GM12878 (cell line): ENCODE data around the gene ASB3. TPM values are rescaled to one million over a fixed set of nuclear protein-coding genes. Genes with fewer than 3 reads are reported as not detected.

Experiments used
- ATAC-seq: fragments of 200-7000 bp; cut with Tn5 transposase; 3 replicates; pipeline ENCODE4 v1.9.1; 2020; ENCODE audit warnings: mild to moderate bottlenecking, moderate library complexity
- BruUV-seq: library from RNA; stranded (reverse); fragments of 400-500 nt; replicated peaks from 2 replicates; lab custom pipeline; 2021; lab: Mats Ljungman, UMichigan
- CTCF ChIA-PET: fragments of 300-600 bp; sonication (Branson Sonifier 250); formaldehyde crosslinking; extraction: SDS; loops from one replicate; lab custom pipeline; 2021; ENCODE audit warnings: inconsistent platforms; lab: Yijun Ruan, JAX
- POLR2A ChIA-PET: fragments of 350-600 bp; formaldehyde crosslinking; extraction: SDS; loops from one replicate; lab custom pipeline; 2021; ENCODE audit warnings: inconsistent platforms; lab: Charles Lee
- RAD21 ChIA-PET: fragments of 300-600 bp; sonication (Branson Sonifier 250); formaldehyde crosslinking; loops from one replicate; lab custom pipeline; 2023; ENCODE audit warnings: antibody characterized with exemption; ENCODE audit not compliant: unreplicated experiment; lab: Charles Lee
- SMC1A ChIA-PET: fragments of 300-600 bp; sonication (Branson Sonifier 250); formaldehyde crosslinking; loops from one replicate; lab custom pipeline; 2023; ENCODE audit not compliant: unreplicated experiment, uncharacterized antibody; lab: Charles Lee
- DNase-seq: peaks from one replicate; pipeline ENCODE4 v3.0.0-alpha.2; 2011; ENCODE audit warnings: low read depth, low spot score
- FAIRE-seq: peaks from 3 replicates; lab custom pipeline; 2011; peaks lifted over from hg19 to GRCh38; lab: Jason Lieb, UNC
- H2AFZ ChIP-seq: 2 replicates; pipeline ENCODE4 v1.6.0; 2011; ENCODE audit warnings: low read depth, low read length, control low read depth; ENCODE audit not compliant: control insufficient read depth
- H3K27ac ChIP-seq: 2 replicates; pipeline ENCODE4 v1.5.1; 2011; ENCODE audit warnings: control low read depth; ENCODE audit not compliant: control insufficient read depth, insufficient read depth
- H3K27me3 ChIP-seq, 2 experiments: replicated peaks in 1 of 2; 2 replicates each; pipeline versions ENCODE4 v1.6.0 to v1.6.1; 2011; ENCODE audit warnings: low read length in 1 of 2; ENCODE audit not compliant: control insufficient read depth in 2 of 2, insufficient read depth in 2 of 2
- H3K36me3 ChIP-seq, 2 experiments: 2 replicates each; pipeline ENCODE4 v1.5.1; 2011; ENCODE audit warnings: low read length in 1 of 2; ENCODE audit not compliant: control insufficient read depth in 2 of 2, insufficient read depth in 2 of 2
- H3K4me1 ChIP-seq: 2 replicates; pipeline ENCODE4 v1.6.1; 2011; ENCODE audit warnings: mild to moderate bottlenecking, low read length, moderate library complexity, mixed read lengths; ENCODE audit not compliant: control insufficient read depth, insufficient read depth
- H3K4me2 ChIP-seq: 2 replicates; pipeline ENCODE4 v1.6.0; 2011; ENCODE audit warnings: control low read depth; ENCODE audit not compliant: control insufficient read depth, insufficient read depth
- H3K4me3 ChIP-seq: fragments of 200-600 bp; sonication (generic); 2 replicates; pipeline ENCODE4 v1.5.1; 2016
- H3K79me2 ChIP-seq: 2 replicates; pipeline ENCODE4 v1.6.0; 2011; ENCODE audit warnings: low read length; ENCODE audit not compliant: control insufficient read depth, insufficient read depth
- H3K9ac ChIP-seq: 2 replicates; pipeline ENCODE4 v1.8.0; 2011; ENCODE audit warnings: low read length, control low read depth, mixed read lengths; ENCODE audit not compliant: control insufficient read depth, insufficient read depth
- H3K9me3 ChIP-seq: replicated peaks from 3 replicates; pipeline ENCODE4 v1.5.1; 2011; ENCODE audit warnings: mild to moderate bottlenecking, low read length; ENCODE audit not compliant: control insufficient read depth, insufficient read depth
- H4K20me1 ChIP-seq: 2 replicates; pipeline ENCODE4 v1.6.0; 2011; ENCODE audit not compliant: control insufficient read depth, insufficient read depth
- ATF7 ChIP-seq: fragments of 450-650 bp; IDR thresholded peaks from 2 replicates; pipeline ENCODE4 v1.6.1; 2016; ENCODE audit warnings: low read depth, mild to moderate bottlenecking
- BHLHE40 ChIP-seq, 2 experiments: fragments of 450-650 bp in 1 of 2; IDR thresholded peaks; 2 replicates each; pipeline ENCODE4 v1.6.1; 2011 to 2017; ENCODE audit warnings: low read depth in 2 of 2, borderline replicate concordance in 1 of 2, improper control_type of control experiment in 1 of 2, low read length in 1 of 2, mild to moderate bottlenecking in 1 of 2
- CREM ChIP-seq: IDR thresholded peaks from 2 replicates; pipeline ENCODE4 v1.6.1; 2014; ENCODE audit warnings: antibody characterized with exemption, low read depth
- ESRRA ChIP-seq: IDR thresholded peaks from 2 replicates; pipeline ENCODE4 v1.6.1; 2012; ENCODE audit warnings: mild to moderate bottlenecking, low read length, improper control_type of control experiment
- ETV6 ChIP-seq, 2 experiments: fragments of 450-650 bp in 1 of 2; IDR thresholded peaks in 1 of 2; conservative IDR thresholded peaks in 1 of 2; 2 replicates each; pipeline ENCODE4 v1.6.1; 2014; ENCODE audit warnings: antibody characterized with exemption in 1 of 2, borderline replicate concordance in 1 of 2, low read depth in 1 of 2, mild to moderate bottlenecking in 1 of 2, moderate library complexity in 1 of 2
- FOXM1 ChIP-seq: IDR thresholded peaks from 2 replicates; pipeline ENCODE4 v1.6.1; 2012; ENCODE audit warnings: low read depth, mild to moderate bottlenecking, inconsistent platforms, low read length, moderate library complexity
- IKZF2 ChIP-seq, 2 experiments: fragments of 450-650 bp; IDR thresholded peaks; 2 replicates each; pipeline ENCODE4 v1.6.1; 2017; ENCODE audit warnings: mild to moderate bottlenecking in 2 of 2, moderate library complexity in 2 of 2
- KLF5 ChIP-seq: fragments of 450-650 bp; IDR thresholded peaks from 2 replicates; pipeline ENCODE4 v1.6.1; 2014; ENCODE audit warnings: mild to moderate bottlenecking; ENCODE audit not compliant: partially characterized antibody
- MEF2A ChIP-seq: IDR thresholded peaks from 2 replicates; pipeline ENCODE4 v1.6.1; 2011; ENCODE audit warnings: low read depth, mild to moderate bottlenecking, low read length, moderate library complexity; ENCODE audit not compliant: insufficient read depth
- MTA2 ChIP-seq: fragments of 450-650 bp; IDR thresholded peaks from 2 replicates; pipeline ENCODE4 v1.6.1; 2016; ENCODE audit warnings: low read depth, mild to moderate bottlenecking, moderate library complexity
- NFYB ChIP-seq: IDR thresholded peaks from 2 replicates; pipeline ENCODE4 v1.6.1; 2011; ENCODE audit warnings: low read depth, mild to moderate bottlenecking, low read length, improper control_type of control experiment, moderate library complexity; ENCODE audit not compliant: insufficient read depth
- PAX5 ChIP-seq: IDR thresholded peaks from 2 replicates; pipeline ENCODE4 v1.6.1; 2011; ENCODE audit warnings: low read depth, low read length, borderline replicate concordance
- RUNX3 ChIP-seq: IDR thresholded peaks from 2 replicates; pipeline ENCODE4 v1.6.1; 2012; ENCODE audit warnings: low read length, inconsistent platforms
- SREBF2 ChIP-seq: IDR thresholded peaks from 2 replicates; pipeline ENCODE4 v1.6.1; 2012; ENCODE audit warnings: mild to moderate bottlenecking, low read length
- TCF3 ChIP-seq: IDR thresholded peaks from 2 replicates; pipeline ENCODE4 v1.6.1; 2012; ENCODE audit warnings: low read depth, mild to moderate bottlenecking, low read length, borderline replicate concordance; ENCODE audit not compliant: insufficient read depth
- TCF7 ChIP-seq: IDR thresholded peaks from 2 replicates; pipeline ENCODE4 v1.6.1; 2014; ENCODE audit warnings: antibody characterized with exemption, borderline replicate concordance
- WGBS: methylation state at CpG from one replicate; pipeline ENCODE4 v1.1.6; 2016; ENCODE audit warnings: low lambda C conversion rate; ENCODE audit not compliant: insufficient replicate concordance, insufficient coverage; ENCODE audit errors: missing lambda C conversion rate; 5-methylcytosine and 5-hydroxymethylcytosine counted together
- in situ Hi-C: fragments of 300-500 bp; cut with MboI; formaldehyde crosslinking; loops from 9 replicates; pipeline ENCODE4 v1.14.3; 2018; ENCODE audit warnings: mixed read lengths
- intact Hi-C: fragments of 100-400 bp; cut with micrococcal nuclease; formaldehyde crosslinking; loops from one replicate; pipeline ENCODE4 v1.14.2; 2022; ENCODE audit not compliant: unreplicated experiment
- polyA plus RNA-seq, 11 experiments: library from polyadenylated mRNA; depleted of rRNA in 4 of 11; unstranded in 6 of 11; stranded (reverse) in 5 of 11; fragments of >200 nt; fragmentation: Nextera tagmentation in 4 of 11; fragmentation: Illumina TruSeq in 1 of 11; extraction: Ambion mirVana in 4 of 11; extraction: Trizol in 1 of 11; gene quantifications; 1 replicate in 1 of 11; 2 replicates in 10 of 11; pipeline versions ENCODE4 v1.2.1 to v1.2.3, GENCODE V29; 2011 to 2016; ENCODE audit warnings: inconsistent platforms in 2 of 11, missing spikeins in 2 of 11, low read depth in 1 of 11
- total RNA-seq, 4 experiments: library from RNA; depleted of rRNA in 3 of 4; stranded (reverse); fragments of >200 nt in 3 of 4; fragmentation: Illumina TruSeq in 1 of 4; extraction: Trizol in 1 of 4; gene quantifications; 2 replicates each; pipeline versions ENCODE4 v1.2.1 to v1.2.3, GENCODE V29; 2013 to 2021
- TF ChIP-seq, protein P1 (sequence below): fragments of 150-350 bp; IDR thresholded peaks from 2 replicates; pipeline ENCODE4 v1.6.1; 2016; ENCODE audit warnings: low read depth, low read length
- TF ChIP-seq, protein P2 (sequence below): fragments of 450-650 bp; IDR thresholded peaks from 2 replicates; pipeline ENCODE4 v1.6.1; 2016; ENCODE audit warnings: mild to moderate bottlenecking
- TF ChIP-seq, protein P3 (sequence below): fragments of 450-650 bp; IDR thresholded peaks from 2 replicates; pipeline ENCODE4 v1.6.1; 2016; ENCODE audit warnings: mild to moderate bottlenecking

The ASB3 gene
- total and polyA plus RNA-seq, 10 of the 15 experiments (the other 5 are each of a cell fraction or from before 2014, with no cell fraction given) = 16.4 to 30.9 (median 22.6) TPM

DNA sequence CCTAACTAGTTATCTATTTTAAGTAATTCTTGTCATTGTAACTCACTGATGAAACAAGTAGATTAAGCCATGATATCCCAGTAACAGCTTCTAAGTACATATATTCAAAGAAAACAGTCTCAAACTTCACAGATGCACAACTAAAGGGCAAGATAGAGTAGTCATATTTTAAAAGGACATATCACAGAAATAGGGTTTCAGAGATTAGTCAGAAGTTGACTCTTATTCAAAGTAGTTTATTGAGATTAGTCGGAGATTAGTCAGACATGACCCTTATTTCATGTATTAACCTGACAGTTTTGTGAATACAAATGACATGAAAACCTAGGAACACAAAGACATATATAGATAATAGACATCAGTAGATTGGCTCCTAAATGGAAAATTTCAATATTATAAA is 35.0 kb downstream of the ASB3 start:
- POLR2A ChIA-PET = interaction anchor here (0.8 kb wide), 1 partner anchor 16 kb away, joined by 3 read pairs; the partner anchor contains the start of gene CHAC2
- Histone ChIP-seq H3K4me1 (peaks cover 22% of the 10 kb centered on the region; the same call in 1 of the 2 replicates), H2AFZ (no peak overlapping the region), H4K20me1 (no peaks in the 10 kb centered on the region), H3K79me2 (no peaks in the 10 kb centered on the region; the same call in 1 of the 2 replicates), H3K27ac (peak overlapping the region; percentile 54; the same call in 1 of the 2 replicates), H3K27me3 (no peaks in the 10 kb centered on the region), H3K9me3 (no peaks in the 10 kb centered on the region), H3K36me3 (peaks cover 0 to 7% of the 10 kb centered on the region in 2 experiments; a peak in 1 of 4 replicates), H3K4me3 (no peak overlapping the region), H3K4me2 (peak overlapping the region; percentile 59; the same call in 1 of the 2 replicates), H3K9ac (no peak overlapping the region)
- ATAC-seq (peak; percentile 94), FAIRE-seq (no peak), DNase-seq (no peak)
- RAD21 ChIA-PET = no interaction called here
- CTCF ChIA-PET = interaction anchor here (1.2 kb wide), 1 partner anchor 10 kb away, joined by 4 read pairs; no protein-coding TSS in a partner anchor
- BruUV-seq = no TSS peak
- in situ Hi-C loops = no loop called here
- WGBS = 0% methylated on average over 1 of the region's 1 CpG
- intact Hi-C loops = no loop called here
- SMC1A ChIA-PET = interaction anchor here (1.0 to 3.0 kb wide), 3 partner anchors 8 to 32 kb away, joined by 3 to 14 read pairs (median 5); partner anchors contain the start of gene CHAC2
- TF ChIP-seq, protein P1, sequence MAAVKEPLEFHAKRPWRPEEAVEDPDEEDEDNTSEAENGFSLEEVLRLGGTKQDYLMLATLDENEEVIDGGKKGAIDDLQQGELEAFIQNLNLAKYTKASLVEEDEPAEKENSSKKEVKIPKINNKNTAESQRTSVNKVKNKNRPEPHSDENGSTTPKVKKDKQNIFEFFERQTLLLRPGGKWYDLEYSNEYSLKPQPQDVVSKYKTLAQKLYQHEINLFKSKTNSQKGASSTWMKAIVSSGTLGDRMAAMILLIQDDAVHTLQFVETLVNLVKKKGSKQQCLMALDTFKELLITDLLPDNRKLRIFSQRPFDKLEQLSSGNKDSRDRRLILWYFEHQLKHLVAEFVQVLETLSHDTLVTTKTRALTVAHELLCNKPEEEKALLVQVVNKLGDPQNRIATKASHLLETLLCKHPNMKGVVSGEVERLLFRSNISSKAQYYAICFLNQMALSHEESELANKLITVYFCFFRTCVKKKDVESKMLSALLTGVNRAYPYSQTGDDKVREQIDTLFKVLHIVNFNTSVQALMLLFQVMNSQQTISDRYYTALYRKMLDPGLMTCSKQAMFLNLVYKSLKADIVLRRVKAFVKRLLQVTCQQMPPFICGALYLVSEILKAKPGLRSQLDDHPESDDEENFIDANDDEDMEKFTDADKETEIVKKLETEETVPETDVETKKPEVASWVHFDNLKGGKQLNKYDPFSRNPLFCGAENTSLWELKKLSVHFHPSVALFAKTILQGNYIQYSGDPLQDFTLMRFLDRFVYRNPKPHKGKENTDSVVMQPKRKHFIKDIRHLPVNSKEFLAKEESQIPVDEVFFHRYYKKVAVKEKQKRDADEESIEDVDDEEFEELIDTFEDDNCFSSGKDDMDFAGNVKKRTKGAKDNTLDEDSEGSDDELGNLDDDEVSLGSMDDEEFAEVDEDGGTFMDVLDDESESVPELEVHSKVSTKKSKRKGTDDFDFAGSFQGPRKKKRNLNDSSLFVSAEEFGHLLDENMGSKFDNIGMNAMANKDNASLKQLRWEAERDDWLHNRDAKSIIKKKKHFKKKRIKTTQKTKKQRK = no peak
- TF ChIP-seq ATF7 (no peak), ESRRA (no peak), SREBF2 (no peak), PAX5 (no peak), TCF3 (no peak), BHLHE40 (IDR thresholded peaks at IDR 0.05; ENCODE audit: borderline replicate concordance in 1 of 2, low read depth in 2 of 2, low read length in 1 of 2) (no peak), KLF5 (no peak), RUNX3 (peak; percentile 45; the same call in 1 of the 2 replicates), IKZF2 (IDR thresholded peaks at IDR 0.05) (no peak), CREM (peak; percentile 54; the same call in 1 of the 2 replicates), NFYB (no peak), FOXM1 (peak; percentile 62; the same call in 1 of the 2 replicates), ETV6 (conservative IDR thresholded peaks at IDR 0.05 in 1 of 2, IDR thresholded peaks at IDR 0.05 in 1 of 2; ENCODE audit: borderline replicate concordance in 1 of 2, low read depth in 1 of 2) (no peak), MTA2 (no peak), TCF7 (0 out of 2 replicates have a peak, but pooled peaks have one; percentile 37), MEF2A (0 out of 2 replicates have a peak, but pooled peaks have one; percentile 52)
- TF ChIP-seq, protein P2, sequence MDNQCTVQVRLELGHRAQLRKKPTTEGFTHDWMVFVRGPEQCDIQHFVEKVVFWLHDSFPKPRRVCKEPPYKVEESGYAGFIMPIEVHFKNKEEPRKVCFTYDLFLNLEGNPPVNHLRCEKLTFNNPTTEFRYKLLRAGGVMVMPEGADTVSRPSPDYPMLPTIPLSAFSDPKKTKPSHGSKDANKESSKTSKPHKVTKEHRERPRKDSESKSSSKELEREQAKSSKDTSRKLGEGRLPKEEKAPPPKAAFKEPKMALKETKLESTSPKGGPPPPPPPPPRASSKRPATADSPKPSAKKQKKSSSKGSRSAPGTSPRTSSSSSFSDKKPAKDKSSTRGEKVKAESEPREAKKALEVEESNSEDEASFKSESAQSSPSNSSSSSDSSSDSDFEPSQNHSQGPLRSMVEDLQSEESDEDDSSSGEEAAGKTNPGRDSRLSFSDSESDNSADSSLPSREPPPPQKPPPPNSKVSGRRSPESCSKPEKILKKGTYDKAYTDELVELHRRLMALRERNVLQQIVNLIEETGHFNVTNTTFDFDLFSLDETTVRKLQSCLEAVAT = no peak
- TF ChIP-seq, protein P3, sequence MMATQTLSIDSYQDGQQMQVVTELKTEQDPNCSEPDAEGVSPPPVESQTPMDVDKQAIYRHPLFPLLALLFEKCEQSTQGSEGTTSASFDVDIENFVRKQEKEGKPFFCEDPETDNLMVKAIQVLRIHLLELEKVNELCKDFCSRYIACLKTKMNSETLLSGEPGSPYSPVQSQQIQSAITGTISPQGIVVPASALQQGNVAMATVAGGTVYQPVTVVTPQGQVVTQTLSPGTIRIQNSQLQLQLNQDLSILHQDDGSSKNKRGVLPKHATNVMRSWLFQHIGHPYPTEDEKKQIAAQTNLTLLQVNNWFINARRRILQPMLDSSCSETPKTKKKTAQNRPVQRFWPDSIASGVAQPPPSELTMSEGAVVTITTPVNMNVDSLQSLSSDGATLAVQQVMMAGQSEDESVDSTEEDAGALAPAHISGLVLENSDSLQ = no peak
